GM23248 (cell line): ENCODE measurements around the gene SLC30A2. TPM values are rescaled to one million over a fixed set of nuclear protein-coding genes. Genes with fewer than 3 reads are reported as not detected.

Source experiments
- DNase-seq: peaks from one replicate; pipeline ENCODE4 v3.0.0-alpha.2; 2015
- H2AFZ ChIP-seq: fragments of 200-600 bp; sonication (generic); 2 replicates; pipeline ENCODE4 v1.6.1; 2016; ENCODE audit warnings: antibody characterized with exemption
- H3F3A ChIP-seq: fragments of 200-600 bp; sonication (generic); 2 replicates; pipeline ENCODE4 v1.6.1; 2016; ENCODE audit warnings: mild to moderate bottlenecking, antibody characterized with exemption, mixed run types; ENCODE audit not compliant: insufficient read depth
- H3K27ac ChIP-seq: fragments of 200-600 bp; sonication (generic); 2 replicates; pipeline ENCODE4 v1.5.1; 2016; ENCODE audit warnings: mild to moderate bottlenecking
- H3K27me3 ChIP-seq: fragments of 200-600 bp; sonication (generic); replicated peaks from 2 replicates; pipeline ENCODE4 v1.6.1; 2016; ENCODE audit warnings: mild to moderate bottlenecking; ENCODE audit not compliant: insufficient read depth
- H3K36me3 ChIP-seq: fragments of 200-600 bp; sonication (generic); 2 replicates; pipeline ENCODE4 v1.6.1; 2016; ENCODE audit warnings: low read depth, mild to moderate bottlenecking
- H3K4me1 ChIP-seq: fragments of 200-600 bp; sonication (generic); 2 replicates; pipeline ENCODE4 v1.6.1; 2016; ENCODE audit warnings: mild to moderate bottlenecking; ENCODE audit not compliant: insufficient read depth
- H3K4me2 ChIP-seq: fragments of 200-600 bp; sonication (generic); one replicate; pipeline ENCODE4 v1.6.1; 2016; ENCODE audit warnings: mild to moderate bottlenecking; ENCODE audit not compliant: unreplicated experiment
- H3K4me3 ChIP-seq: fragments of 200-600 bp; sonication (generic); 2 replicates; pipeline ENCODE4 v1.5.1; 2016; ENCODE audit warnings: mild to moderate bottlenecking
- H3K79me2 ChIP-seq: fragments of 200-600 bp; sonication (generic); 2 replicates; pipeline ENCODE4 v1.6.1; 2016; ENCODE audit warnings: mild to moderate bottlenecking; ENCODE audit not compliant: insufficient read depth
- H3K9ac ChIP-seq: fragments of 200-600 bp; sonication (generic); 2 replicates; pipeline ENCODE4 v1.6.1; 2016; ENCODE audit warnings: mild to moderate bottlenecking
- H3K9me2 ChIP-seq: fragments of 200-600 bp; sonication (generic); 2 replicates; pipeline ENCODE4 v1.6.1; 2016; ENCODE audit warnings: mixed run types, mild to moderate bottlenecking, moderate library complexity; ENCODE audit not compliant: insufficient read depth
- H3K9me3 ChIP-seq: fragments of 200-600 bp; sonication (generic); one replicate; pipeline ENCODE4 v1.6.1; 2017; ENCODE audit warnings: low read depth
- H4K20me1 ChIP-seq: fragments of 200-600 bp; sonication (generic); 2 replicates; pipeline ENCODE4 v1.6.0; 2016; ENCODE audit not compliant: insufficient read depth
- EZH2 ChIP-seq: fragments of 200-600 bp; sonication (generic); IDR thresholded peaks from 2 replicates; pipeline ENCODE4 v1.6.1; 2018; ENCODE audit warnings: antibody characterized with exemption, mild to moderate bottlenecking; ENCODE audit not compliant: insufficient read depth, poor library complexity, severe bottlenecking
- EZH2phosphoT487 ChIP-seq: fragments of 200-600 bp; sonication (generic); IDR thresholded peaks from 2 replicates; pipeline ENCODE4 v1.6.1; 2018; ENCODE audit warnings: antibody characterized with exemption, moderate library complexity, mild to moderate bottlenecking, low read depth; ENCODE audit not compliant: insufficient read depth
- WGBS, 2 experiments: methylation state at CpG; one replicate each; pipeline ENCODE4 v1.1.6; 2015 to 2017; ENCODE audit warnings: low lambda C conversion rate in 2 of 2, low coverage in 1 of 2; ENCODE audit errors: missing lambda C conversion rate in 2 of 2; 5-methylcytosine and 5-hydroxymethylcytosine counted together
- in situ Hi-C: fragments of 300-500 bp; cut with MboI; formaldehyde crosslinking; loops from 2 replicates; pipeline ENCODE4 v1.15.0; 2020
- polyA plus RNA-seq: library from polyadenylated mRNA; unstranded; fragments of >200 nt; fragmentation: Nextera tagmentation; extraction: Ambion mirVana; gene quantifications from 2 replicates; pipeline ENCODE4 v1.2.1, GENCODE V29; 2016
- total RNA-seq: library from RNA; depleted of rRNA; stranded (reverse); fragments of >200 nt; shearing (Covaris generic); gene quantifications from 2 replicates; pipeline ENCODE4 v1.2.3, GENCODE V29; 2014

SLC30A2 gene
- total and polyA plus RNA-seq, 2 experiments from 2014 or later = 0.14 TPM; not detected in 1

- Histone ChIP-seq H3F3A (no peaks in the 10 kb centered on the region), H3K27ac (no peak overlapping the region), H3K27me3 (peaks cover 40% of the 10 kb centered on the region), H3K36me3 (no peaks in the 10 kb centered on the region), H3K9ac (no peak overlapping the region), H3K4me3 (no peak overlapping the region), H3K79me2 (no peaks in the 10 kb centered on the region), H3K4me2 (no peak overlapping the region), H3K9me3 (no peaks in the 10 kb centered on the region), H3K9me2 (no peaks in the 10 kb centered on the region), H3K4me1 (no peaks in the 10 kb centered on the region), H4K20me1 (no peaks in the 10 kb centered on the region), H2AFZ (no peak overlapping the region)
- no peak for DNase-seq
- in situ Hi-C loops = no loop called here
- no peak for TF ChIP-seq EZH2
- TF ChIP-seq EZH2phosphoT487 = no peak
- WGBS, 2 experiments = 45 to 57% methylated on average over 2 of the region's 2 CpGs
Observed at GRCh38 chr1:26055041-26055440, 9.1 kb upstream of the SLC30A2 start.

GRCh38 chr1:26053718-26054560 lies 8.0 kb upstream of the SLC30A2 start:
- Histone ChIP-seq H2AFZ (no peak overlapping the region), H3K27me3 (peaks cover 44% of the 10 kb centered on the region), H3K4me1 (no peaks in the 10 kb centered on the region), H3K4me3 (no peak overlapping the region), H3K9me3 (no peaks in the 10 kb centered on the region), H4K20me1 (no peaks in the 10 kb centered on the region), H3K4me2 (no peak overlapping the region), H3K9me2 (no peaks in the 10 kb centered on the region), H3F3A (no peaks in the 10 kb centered on the region), H3K9ac (no peak overlapping the region), H3K79me2 (no peaks in the 10 kb centered on the region), H3K27ac (no peak overlapping the region), H3K36me3 (no peaks in the 10 kb centered on the region)
- no peak for TF ChIP-seq EZH2phosphoT487
- TF ChIP-seq EZH2 = no peak
- no peak for DNase-seq
- WGBS, 2 experiments = 46 to 49% methylated on average over 16 of the region's 16 CpGs
- in situ Hi-C loops = no loop called here

DNA sequence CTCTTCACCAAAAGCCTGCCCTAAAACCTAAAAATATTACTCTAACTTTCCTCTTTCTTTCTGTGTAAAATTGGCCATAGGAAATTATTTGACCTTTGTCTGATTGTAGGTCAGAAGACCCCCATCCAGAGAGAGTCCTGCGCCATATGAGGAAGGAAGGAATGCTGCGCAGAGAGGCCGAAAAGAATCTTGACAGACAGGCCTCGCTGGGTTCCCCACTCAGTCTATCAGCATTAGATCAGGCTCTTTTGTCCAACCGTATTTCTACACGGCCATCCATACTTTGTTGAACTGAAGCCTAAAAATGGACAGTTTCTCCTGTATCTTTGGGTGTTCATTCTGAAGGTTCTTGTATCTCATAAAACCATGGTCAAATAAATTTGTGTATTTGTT lies 4.3 kb upstream of the SLC30A2 start:
- H3K36me3 ChIP-seq = no peaks in the 10 kb centered on the region
- in situ Hi-C loops = no loop called here
- no peak overlapping the region for H2AFZ ChIP-seq
- no peak for TF ChIP-seq EZH2
- no peak for TF ChIP-seq EZH2phosphoT487
- H3F3A ChIP-seq = no peaks in the 10 kb centered on the region
- WGBS, 2 experiments = 84 to 85% methylated on average over 6 of the region's 6 CpGs
- no peak overlapping the region for H3K4me2 ChIP-seq
- DNase-seq = no peak
- H3K9me2 ChIP-seq = no peaks in the 10 kb centered on the region
- H3K27me3 ChIP-seq = peaks cover 66% of the 10 kb centered on the region
- H3K27ac ChIP-seq = no peak overlapping the region
- H3K79me2 ChIP-seq = no peaks in the 10 kb centered on the region
- H3K4me1 ChIP-seq = no peaks in the 10 kb centered on the region
- no peak overlapping the region for H3K9ac ChIP-seq
- no peaks in the 10 kb centered on the region for H3K9me3 ChIP-seq
- no peaks in the 10 kb centered on the region for H4K20me1 ChIP-seq
- H3K4me3 ChIP-seq = no peak overlapping the region

GRCh38 chr1:26049531-26050247 lies 3.8 kb upstream of the SLC30A2 start:
- Histone ChIP-seq H2AFZ (no peak overlapping the region), H3K27me3 (peaks cover 67% of the 10 kb centered on the region), H4K20me1 (no peaks in the 10 kb centered on the region), H3F3A (no peaks in the 10 kb centered on the region), H3K4me1 (no peaks in the 10 kb centered on the region), H3K9me3 (no peaks in the 10 kb centered on the region), H3K27ac (no peak overlapping the region), H3K4me2 (no peak overlapping the region), H3K4me3 (no peak overlapping the region), H3K36me3 (no peaks in the 10 kb centered on the region), H3K79me2 (no peaks in the 10 kb centered on the region), H3K9me2 (no peaks in the 10 kb centered on the region), H3K9ac (no peak overlapping the region)
- WGBS, 2 experiments = 41 to 47% methylated on average over 10 of the region's 10 CpGs
- TF ChIP-seq EZH2 (no peak), EZH2phosphoT487 (no peak)
- in situ Hi-C loops = no loop called here
- DNase-seq = peak; percentile 71
